PFSK-1 (cell line): ENCODE data around the gene LRCH1.

Experiments
- FOXP2 ChIP-seq: optimal IDR thresholded peaks from 2 replicates; pipeline ENCODE3; 2011; ENCODE audit warnings: borderline replicate concordance, control low read depth, inconsistent platforms; ENCODE audit not compliant: insufficient read depth; ENCODE audit errors: extremely low read length, extremely low read depth
- POLR2AphosphoS5 ChIP-seq: IDR thresholded peaks from 2 replicates; pipeline ENCODE4 v1.6.1; 2012; ENCODE audit warnings: low read depth, mild to moderate bottlenecking, control low read depth, low read length, moderate library complexity
- SIN3A ChIP-seq: IDR thresholded peaks from 2 replicates; pipeline ENCODE4 v1.6.1; 2012; ENCODE audit warnings: mild to moderate bottlenecking, low read length, moderate library complexity, borderline replicate concordance; ENCODE audit not compliant: insufficient read depth
- TAF1 ChIP-seq: IDR thresholded peaks from 2 replicates; pipeline ENCODE4 v1.6.1; 2012; ENCODE audit warnings: low read length, control low read depth, borderline replicate concordance; ENCODE audit not compliant: insufficient read depth
- TF ChIP-seq, protein P1 (sequence below), 2 experiments: IDR thresholded peaks; 2 replicates each; pipeline versions ENCODE4 v1.6.1 to v1.8.0; 2011 to 2012; ENCODE audit warnings: low read depth in 2 of 2, low read length in 2 of 2, control low read depth in 1 of 2, inconsistent platforms in 1 of 2, mild to moderate bottlenecking in 1 of 2, moderate library complexity in 1 of 2; ENCODE audit not compliant: insufficient read depth in 1 of 2

- no peak for TF ChIP-seq TAF1
- TF ChIP-seq POLR2AphosphoS5: no peak
- TF ChIP-seq, protein P1, sequence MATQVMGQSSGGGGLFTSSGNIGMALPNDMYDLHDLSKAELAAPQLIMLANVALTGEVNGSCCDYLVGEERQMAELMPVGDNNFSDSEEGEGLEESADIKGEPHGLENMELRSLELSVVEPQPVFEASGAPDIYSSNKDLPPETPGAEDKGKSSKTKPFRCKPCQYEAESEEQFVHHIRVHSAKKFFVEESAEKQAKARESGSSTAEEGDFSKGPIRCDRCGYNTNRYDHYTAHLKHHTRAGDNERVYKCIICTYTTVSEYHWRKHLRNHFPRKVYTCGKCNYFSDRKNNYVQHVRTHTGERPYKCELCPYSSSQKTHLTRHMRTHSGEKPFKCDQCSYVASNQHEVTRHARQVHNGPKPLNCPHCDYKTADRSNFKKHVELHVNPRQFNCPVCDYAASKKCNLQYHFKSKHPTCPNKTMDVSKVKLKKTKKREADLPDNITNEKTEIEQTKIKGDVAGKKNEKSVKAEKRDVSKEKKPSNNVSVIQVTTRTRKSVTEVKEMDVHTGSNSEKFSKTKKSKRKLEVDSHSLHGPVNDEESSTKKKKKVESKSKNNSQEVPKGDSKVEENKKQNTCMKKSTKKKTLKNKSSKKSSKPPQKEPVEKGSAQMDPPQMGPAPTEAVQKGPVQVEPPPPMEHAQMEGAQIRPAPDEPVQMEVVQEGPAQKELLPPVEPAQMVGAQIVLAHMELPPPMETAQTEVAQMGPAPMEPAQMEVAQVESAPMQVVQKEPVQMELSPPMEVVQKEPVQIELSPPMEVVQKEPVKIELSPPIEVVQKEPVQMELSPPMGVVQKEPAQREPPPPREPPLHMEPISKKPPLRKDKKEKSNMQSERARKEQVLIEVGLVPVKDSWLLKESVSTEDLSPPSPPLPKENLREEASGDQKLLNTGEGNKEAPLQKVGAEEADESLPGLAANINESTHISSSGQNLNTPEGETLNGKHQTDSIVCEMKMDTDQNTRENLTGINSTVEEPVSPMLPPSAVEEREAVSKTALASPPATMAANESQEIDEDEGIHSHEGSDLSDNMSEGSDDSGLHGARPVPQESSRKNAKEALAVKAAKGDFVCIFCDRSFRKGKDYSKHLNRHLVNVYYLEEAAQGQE (IDR thresholded peaks at IDR 0.05; ENCODE audit: insufficient read depth in 1 of 2, low read depth in 2 of 2, low read length in 2 of 2): no peak
- no peak for TF ChIP-seq SIN3A
- no peak for TF ChIP-seq FOXP2
These were observed 201.8 kb downstream of the LRCH1 start for GRCh38 chr13:46754812-46755211.
